ENCODE data around the gene BCAS1. TPM values are rescaled to one million over a fixed set of nuclear protein-coding genes. Genes with fewer than 3 reads are reported as not detected.

The BCAS1 gene
- total RNA-seq, 1 experiment from 2014 or later = 0.17 TPM

- TF ChIP-seq REST (IDR thresholded peaks at IDR 0.05; ENCODE audit: low read depth) = no peak
- no peak for TF ChIP-seq TCF7L2 (IDR thresholded peaks at IDR 0.05; ENCODE audit: borderline replicate concordance, extremely low read depth, insufficient read depth, insufficient read length)
- TF ChIP-seq EGR1 (IDR thresholded peaks at IDR 0.05; ENCODE audit: low read depth) = no peak
- TF ChIP-seq ELF1 (IDR thresholded peaks at IDR 0.05; ENCODE audit: borderline replicate concordance, low read depth) = no peak
These were observed 64.9 kb downstream of the BCAS1 start (continued) for GRCh38 chr20:54005524-54005923.

- H2AFZ ChIP-seq (ENCODE audit: low read depth, low read length, poor library complexity, severe bottlenecking) = no peak overlapping the region
- no peaks in the 10 kb centered on the region for H3K36me3 ChIP-seq (ENCODE audit: control insufficient read depth in 1 of 2, insufficient read depth in 2 of 2, low read length in 2 of 2)
- CTCF ChIA-PET = no interaction called here
- RAD21 ChIA-PET (ENCODE audit: low non-redundant PET in 1 of 2, low total read pairs in 2 of 2, uncharacterized antibody in 2 of 2, unreplicated experiment in 2 of 2) = no interaction called here
- no peak overlapping the region for H3K9ac ChIP-seq (ENCODE audit: low read length)
- no peaks in the 10 kb centered on the region for H4K20me1 ChIP-seq (ENCODE audit: insufficient read depth)
- DNase-seq (ENCODE audit: low read depth, low spot score) = no peak
- no peak for ATAC-seq
- no peak overlapping the region for H3K27ac ChIP-seq (ENCODE audit: low read depth, low read length)
- POLR2A ChIA-PET = no interaction called here
- intact Hi-C loops (cut with micrococcal nuclease) = no loop called here
- H3K27me3 ChIP-seq (ENCODE audit: insufficient read depth, low read length) = no peaks in the 10 kb centered on the region; the same call in 1 of the 2 replicates
- H3K79me2 ChIP-seq (ENCODE audit: insufficient read depth, low read length) = no peaks in the 10 kb centered on the region
- BruUV-seq (replicated peaks) = no TSS peak
- H3K4me1 ChIP-seq (ENCODE audit: control insufficient read depth in 1 of 2, insufficient read depth in 2 of 2, low read length in 2 of 2) = no peaks in the 10 kb centered on the region
- no peaks in the 10 kb centered on the region for H3K9me2 ChIP-seq (ENCODE audit: insufficient read depth)
- no peaks in the 10 kb centered on the region for H3K9me3 ChIP-seq (ENCODE audit: control insufficient read depth in 1 of 2, insufficient read depth in 1 of 2, low read depth in 1 of 2, low read length in 2 of 2)
- H3K4me3 ChIP-seq (replicated peaks in 1 of 2; ENCODE audit: low read depth in 1 of 2, low read length in 2 of 2) = no peak overlapping the region
- H3K4me2 ChIP-seq (ENCODE audit: low read length) = no peak overlapping the region
- TF ChIP-seq MAX (IDR thresholded peaks at IDR 0.05) (no peak), ZFX (IDR thresholded peaks at IDR 0.05) (no peak), ELF1 (IDR thresholded peaks at IDR 0.05; ENCODE audit: borderline replicate concordance, low read depth) (no peak), POLR2AphosphoS5 (IDR thresholded peaks at IDR 0.05; ENCODE audit: low read depth, low read length) (no peak), RAD21 (IDR thresholded peaks at IDR 0.05; ENCODE audit: low read depth) (no peak), SIN3A (IDR thresholded peaks at IDR 0.05; ENCODE audit: low read depth) (no peak), JUND (IDR thresholded peaks at IDR 0.05) (no peak), REST (IDR thresholded peaks at IDR 0.05; ENCODE audit: low read depth) (no peak), CBX3 (IDR thresholded peaks at IDR 0.05; ENCODE audit: low read depth) (no peak), SRF (IDR thresholded peaks at IDR 0.05; ENCODE audit: low read depth) (no peak), EZH2 (IDR thresholded peaks at IDR 0.05) (no peak)
- TF ChIP-seq, protein P1, sequence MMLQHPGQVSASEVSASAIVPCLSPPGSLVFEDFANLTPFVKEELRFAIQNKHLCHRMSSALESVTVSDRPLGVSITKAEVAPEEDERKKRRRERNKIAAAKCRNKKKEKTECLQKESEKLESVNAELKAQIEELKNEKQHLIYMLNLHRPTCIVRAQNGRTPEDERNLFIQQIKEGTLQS (IDR thresholded peaks at IDR 0.05) = no peak
- TF ChIP-seq, protein P2, sequence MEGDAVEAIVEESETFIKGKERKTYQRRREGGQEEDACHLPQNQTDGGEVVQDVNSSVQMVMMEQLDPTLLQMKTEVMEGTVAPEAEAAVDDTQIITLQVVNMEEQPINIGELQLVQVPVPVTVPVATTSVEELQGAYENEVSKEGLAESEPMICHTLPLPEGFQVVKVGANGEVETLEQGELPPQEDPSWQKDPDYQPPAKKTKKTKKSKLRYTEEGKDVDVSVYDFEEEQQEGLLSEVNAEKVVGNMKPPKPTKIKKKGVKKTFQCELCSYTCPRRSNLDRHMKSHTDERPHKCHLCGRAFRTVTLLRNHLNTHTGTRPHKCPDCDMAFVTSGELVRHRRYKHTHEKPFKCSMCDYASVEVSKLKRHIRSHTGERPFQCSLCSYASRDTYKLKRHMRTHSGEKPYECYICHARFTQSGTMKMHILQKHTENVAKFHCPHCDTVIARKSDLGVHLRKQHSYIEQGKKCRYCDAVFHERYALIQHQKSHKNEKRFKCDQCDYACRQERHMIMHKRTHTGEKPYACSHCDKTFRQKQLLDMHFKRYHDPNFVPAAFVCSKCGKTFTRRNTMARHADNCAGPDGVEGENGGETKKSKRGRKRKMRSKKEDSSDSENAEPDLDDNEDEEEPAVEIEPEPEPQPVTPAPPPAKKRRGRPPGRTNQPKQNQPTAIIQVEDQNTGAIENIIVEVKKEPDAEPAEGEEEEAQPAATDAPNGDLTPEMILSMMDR (IDR thresholded peaks at IDR 0.05 in 2 of 3, conservative IDR thresholded peaks at IDR 0.05 in 1 of 3; ENCODE audit: borderline replicate concordance in 1 of 3, insufficient read depth in 1 of 3, low read depth in 2 of 3, low read length in 2 of 3) = no peak
These were observed 65.9 kb downstream of the BCAS1 start for GRCh38 chr20:54004445-54004844.
